Stimulated activated CD4-positive, alpha-beta T cell treated with anti-CD3 and anti-CD28 coated beads, Interleukin-12 subunit alpha, Interleukin-12 subunit beta, amount 100 ng/mL, for 4 hours (primary cell): Measurements from ENCODE around the gene DDIAS.
"Not testable (repeated sequence)": the region's sequence is repeated elsewhere in the genome, so short reads cannot be mapped to it uniquely, and the experiment has no call there.

Experiments
- DNase-seq: peaks from one replicate; pipeline ENCODE4 v3.0.0-alpha.2; 2020

DDIAS gene

GRCh38 chr11:82927264-82927880, 25.8 kb downstream of the DDIAS start:
- no peak for DNase-seq

DNA sequence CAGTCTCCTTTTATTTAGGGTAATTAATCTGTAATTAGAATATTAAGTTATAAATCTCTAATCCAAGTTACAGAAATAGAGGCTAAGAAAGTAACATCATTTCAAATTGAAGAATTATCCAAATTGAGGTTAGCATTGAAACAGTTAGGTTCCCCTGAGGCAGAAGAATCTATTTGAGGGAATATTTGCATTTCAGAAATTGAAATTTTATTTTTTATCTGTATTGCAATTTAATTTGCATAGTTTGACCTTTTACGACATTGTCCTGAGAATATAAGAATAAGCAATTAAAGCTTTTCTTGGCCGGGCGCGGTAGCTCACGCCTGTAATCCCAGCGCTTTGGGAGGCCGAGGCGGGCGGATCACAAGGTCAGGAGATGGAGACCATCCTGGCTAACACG, 27.6 kb downstream of the DDIAS start:
- no peak for DNase-seq

DNA sequence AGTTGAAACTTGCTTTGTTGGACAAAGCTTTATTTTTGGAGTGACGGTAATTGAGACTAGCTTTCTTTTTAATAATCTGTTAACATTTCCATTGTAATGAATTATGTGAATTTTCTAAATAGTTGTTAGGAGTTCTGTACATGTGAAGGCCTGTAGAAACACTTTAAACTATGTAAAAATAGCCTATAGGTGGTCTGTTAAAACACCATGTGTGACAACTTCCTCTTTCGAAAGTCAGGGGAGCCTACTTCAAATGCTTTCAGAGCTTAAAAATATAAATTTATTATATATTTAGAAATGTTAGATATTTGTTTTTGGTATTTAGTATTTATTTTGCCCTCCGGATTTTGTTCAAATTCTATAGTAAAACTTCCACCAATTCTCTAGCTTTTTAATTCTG, 28.7 kb downstream of the DDIAS start:
- DNase-seq = no peak

- DNase-seq = no peak
Observed at GRCh38 chr11:82930734-82931133, 29.2 kb downstream of the DDIAS start.

DNA sequence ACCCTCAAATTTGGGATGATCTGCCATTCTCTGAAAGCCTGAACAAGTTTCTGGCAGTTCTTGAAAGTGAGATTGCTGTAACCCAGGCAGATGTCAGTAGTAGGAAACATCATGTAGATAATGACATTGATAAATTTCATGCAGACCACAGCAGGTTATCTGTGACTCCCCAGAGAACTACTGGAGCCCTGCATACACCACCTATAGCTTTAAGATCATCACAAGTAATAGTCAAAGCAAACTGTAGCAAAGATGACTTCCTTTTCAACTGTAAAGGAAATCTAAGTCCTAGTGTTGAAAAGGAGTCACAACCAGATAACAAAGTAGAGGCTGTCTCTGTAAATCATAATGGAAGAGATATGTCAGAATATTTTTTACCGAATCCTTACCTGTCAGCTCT, 31.0 kb downstream of the DDIAS start:
- no peak for DNase-seq

DNA sequence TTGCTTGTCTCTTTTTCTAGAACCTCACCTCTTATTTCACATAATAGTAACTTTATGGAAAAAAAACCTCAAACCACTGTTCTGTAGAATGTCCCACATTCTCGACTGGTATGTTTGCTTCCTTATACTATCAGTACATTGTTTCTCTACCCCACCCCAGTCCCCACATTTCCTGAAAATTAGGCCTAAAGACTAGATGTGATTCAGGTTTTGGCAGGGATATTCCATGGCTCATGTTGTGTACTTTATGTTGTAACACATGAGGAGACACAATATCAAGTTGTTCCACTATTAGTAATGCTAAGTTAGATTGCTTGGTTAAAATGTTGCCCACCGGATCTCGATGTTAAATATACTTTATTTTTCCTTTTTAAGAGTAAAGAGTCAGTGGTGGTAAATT, 34.7 kb downstream of the DDIAS start:
- DNase-seq = no peak

- no peak for DNase-seq
Observed at GRCh38 chr11:82937554-82937953, 36.0 kb downstream of the DDIAS start.

DNA sequence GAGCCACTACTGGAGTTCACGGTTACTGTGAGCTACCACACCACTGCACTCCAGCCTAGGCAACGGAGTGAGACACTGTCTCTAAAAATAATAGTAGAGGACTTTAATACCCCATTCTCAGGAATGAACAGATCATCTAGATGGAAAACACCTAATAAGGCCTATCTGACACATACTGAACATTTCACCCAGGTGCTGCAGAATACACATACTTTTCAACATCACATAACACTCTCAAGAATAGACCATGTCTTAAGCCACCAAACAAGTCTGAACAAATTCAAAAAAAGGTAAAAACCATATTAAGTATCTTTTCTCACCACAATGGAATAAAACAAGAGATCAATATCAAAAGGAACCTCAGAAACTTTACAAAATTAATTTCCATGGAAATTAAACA, 37.9 kb downstream of the DDIAS start:
- no peak for DNase-seq

DNA sequence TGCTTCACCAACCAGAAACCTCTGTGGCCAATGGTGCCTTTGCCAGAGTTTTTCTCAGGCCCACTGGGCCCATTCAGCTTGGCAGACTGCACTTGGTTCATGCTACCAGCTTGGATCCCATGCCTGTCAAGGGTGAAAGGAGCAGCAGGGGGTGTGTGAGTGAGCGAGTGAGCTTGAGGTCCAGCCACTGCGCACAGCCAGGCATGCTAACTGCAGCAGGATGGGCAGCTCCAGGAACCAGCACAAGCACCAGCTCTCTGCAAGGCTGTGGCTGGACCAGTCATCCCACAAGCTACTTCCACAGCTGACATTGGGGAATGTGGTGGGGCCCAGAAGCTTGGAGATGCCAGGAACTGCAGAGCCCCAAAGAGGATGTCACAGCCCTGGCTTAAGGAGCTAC, 40.8 kb downstream of the DDIAS start:
- DNase-seq = no peak

DNA sequence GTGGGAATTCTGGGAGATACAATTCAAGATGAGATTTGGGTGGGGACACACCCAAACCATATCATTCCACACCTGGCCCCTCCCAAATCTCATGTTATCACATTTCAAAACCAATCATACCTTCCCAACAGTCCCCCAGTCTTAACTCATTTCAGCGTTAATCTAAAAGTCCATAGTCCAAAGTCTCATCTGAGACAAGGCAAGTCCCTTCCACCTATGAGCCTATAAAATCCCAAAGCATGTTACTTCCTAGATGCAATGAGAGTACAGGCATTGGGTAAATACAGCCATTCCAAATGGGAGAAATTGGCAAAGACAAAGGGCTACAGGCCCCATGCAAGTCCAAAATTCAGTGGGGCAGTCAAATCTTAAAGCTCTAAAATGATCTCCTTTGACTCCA, 41.9 kb downstream of the DDIAS start:
- not testable (repeated sequence) for DNase-seq

DNA sequence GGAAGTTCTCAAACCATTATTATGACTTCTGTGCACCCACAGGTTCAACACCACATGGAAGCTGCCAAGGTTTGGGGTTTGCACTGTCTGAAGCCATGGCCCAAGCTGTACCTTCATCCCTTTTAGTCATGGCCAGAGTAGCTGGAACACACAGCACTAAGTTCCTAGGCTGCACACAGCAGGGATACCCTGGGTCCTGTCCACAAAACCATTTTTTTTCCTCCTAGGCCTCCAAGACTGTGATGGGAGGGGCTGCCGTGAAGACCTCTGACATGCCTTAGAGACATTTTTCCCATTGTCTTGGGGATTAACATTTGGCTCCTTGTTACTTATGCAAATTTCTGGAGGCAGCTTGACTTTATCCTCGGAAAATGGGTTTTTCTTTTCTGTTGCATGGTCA, 42.7 kb downstream of the DDIAS start:
- no peak for DNase-seq

- DNase-seq = not testable (repeated sequence)
Observed at GRCh38 chr11:82945041-82945440, 43.5 kb downstream of the DDIAS start.

DNA sequence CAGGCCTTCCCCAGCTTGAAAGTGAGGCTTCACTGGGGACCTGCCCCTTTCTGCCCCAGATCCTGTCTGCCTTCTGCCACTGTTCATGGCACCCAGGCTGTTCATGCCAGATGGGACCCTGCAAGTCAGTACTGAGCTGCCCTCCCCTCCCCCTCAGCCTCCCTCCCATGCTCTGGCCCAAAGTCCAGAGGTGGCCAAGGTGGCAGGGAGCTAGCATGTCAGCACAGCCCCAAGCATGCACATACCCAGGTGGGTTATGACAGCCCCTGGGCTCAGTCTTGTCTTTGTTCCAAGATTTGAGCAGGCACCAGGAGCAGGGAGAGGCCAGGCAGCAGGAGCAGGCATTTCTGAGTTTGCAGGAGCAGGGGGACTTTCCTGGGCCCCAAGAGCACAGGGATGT, 44.1 kb downstream of the DDIAS start:
- no peak for DNase-seq

GRCh38 chr11:82949352-82949751, 47.8 kb downstream of the DDIAS start:
- DNase-seq = no peak

DNA sequence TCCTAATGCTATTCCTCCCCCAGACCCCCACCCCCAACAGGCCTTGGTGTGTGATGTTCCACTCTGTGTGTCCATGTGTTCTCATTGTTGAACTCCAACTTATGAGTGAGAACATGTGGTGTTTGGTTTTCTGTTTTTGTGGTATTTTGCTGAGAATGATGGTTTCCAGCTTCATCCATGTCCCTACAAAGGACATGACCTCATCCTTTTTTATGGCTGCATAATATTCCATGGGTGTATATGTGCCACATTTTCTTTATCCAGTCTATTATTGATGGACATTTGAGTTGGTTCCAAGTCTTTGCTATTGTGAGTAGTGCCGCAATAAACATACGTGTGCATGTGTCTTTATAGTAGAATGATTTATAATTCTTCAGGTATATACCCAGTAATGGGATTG, 49.0 kb downstream of the DDIAS start:
- not testable (repeated sequence) for DNase-seq

DNA sequence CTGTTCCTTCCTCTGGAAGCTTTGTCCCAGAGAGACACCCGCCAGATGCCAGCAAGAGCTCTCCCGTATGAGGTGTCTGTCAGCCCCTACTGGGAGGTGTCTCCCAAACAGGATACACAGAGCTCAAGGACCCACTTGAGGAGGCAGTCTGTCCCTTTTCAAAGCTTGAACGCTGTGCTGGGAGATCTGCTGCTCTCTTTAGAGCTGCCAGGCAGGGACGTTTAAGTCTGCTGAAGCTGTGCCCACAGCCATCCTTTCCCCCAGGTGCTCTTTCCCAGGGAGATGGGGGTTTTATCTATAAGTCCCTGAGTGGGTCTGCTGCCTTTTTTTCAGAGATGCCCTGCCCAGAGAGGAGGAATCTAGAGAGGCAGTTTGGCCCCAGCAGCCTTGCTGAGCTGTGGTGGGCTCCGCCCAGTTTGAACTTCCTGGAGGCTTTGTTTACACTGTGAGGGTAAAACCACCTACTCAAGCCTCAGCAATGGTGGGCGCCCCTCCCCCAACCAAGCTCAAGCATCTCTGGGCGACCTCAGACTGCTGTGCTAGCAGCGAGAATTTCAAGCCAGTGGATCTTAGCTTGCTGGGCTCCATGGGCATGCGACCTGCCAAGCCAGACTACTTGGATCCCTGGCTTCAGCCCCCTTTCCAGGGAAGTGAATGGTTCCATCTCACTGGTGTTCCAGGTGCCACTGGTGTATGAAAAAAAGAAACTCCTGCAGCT, 54.4 kb downstream of the DDIAS start:
- peak; percentile 30 for DNase-seq

DNA sequence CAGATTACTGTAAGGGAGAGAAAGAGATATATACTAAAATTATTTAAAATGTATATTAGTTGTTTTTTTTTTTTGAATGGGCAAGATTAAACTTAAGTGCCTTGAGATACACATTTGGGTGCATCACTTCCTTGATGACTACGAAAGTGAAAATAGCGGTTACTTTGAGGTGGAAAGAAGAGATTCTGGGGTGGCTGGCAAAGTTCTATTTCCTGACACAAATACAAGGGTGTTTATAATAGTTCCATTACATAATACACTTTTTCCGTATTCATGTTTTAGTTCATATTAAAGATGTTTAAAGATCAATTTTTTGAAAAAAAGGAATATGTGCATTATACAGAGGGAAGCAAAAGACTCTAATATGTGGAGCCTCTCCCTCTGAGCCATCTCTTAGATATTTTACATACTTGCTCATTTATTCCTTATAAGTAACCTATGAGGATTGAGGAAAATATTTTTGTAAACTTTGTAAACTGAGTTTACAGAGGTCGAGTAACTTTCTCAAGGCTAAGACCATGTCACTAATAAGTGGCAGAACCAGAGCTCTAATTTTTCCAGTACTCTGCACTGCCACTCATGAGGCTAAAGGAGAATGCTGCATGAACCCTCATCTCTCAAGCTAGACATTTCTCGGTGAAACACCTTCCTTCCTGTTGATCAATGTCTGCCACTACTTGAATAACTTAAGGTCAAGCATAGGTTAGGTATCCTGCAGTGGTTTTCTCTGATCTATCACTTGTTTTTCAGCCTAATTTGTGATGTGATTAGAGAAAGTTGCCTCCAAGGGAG, 58.6 kb downstream of the DDIAS start:
- DNase-seq = no peak

- DNase-seq = no peak
Observed at GRCh38 chr11:82960779-82961143, 59.2 kb downstream of the DDIAS start.

DNA sequence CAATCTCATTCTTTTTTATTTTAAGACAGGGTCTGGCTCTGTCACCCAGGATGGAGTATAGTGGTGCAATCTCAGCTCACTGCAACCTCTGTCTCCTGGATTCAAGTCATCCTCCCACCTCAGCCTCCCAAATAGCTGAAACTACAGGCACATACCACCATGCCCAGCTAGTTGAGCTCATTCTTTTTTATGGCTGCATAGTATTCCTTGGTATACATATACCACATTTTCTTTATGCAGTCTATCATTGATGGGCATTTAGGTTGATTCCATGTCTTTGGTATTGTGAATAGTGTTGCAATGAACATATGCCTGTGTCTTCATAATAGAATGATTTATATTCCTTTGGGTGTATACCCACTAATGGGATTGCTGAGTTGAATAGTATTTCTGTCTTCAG, 60.5 kb downstream of the DDIAS start:
- DNase-seq = not testable (repeated sequence)

- DNase-seq = no peak
Observed at GRCh38 chr11:82967381-82967780, 65.8 kb downstream of the DDIAS start.

- no peak for DNase-seq
Observed at GRCh38 chr11:82969811-82970210, 68.3 kb downstream of the DDIAS start.

GRCh38 chr11:82970507-82971083, 69.1 kb downstream of the DDIAS start:
- DNase-seq = not testable (repeated sequence)

DNA sequence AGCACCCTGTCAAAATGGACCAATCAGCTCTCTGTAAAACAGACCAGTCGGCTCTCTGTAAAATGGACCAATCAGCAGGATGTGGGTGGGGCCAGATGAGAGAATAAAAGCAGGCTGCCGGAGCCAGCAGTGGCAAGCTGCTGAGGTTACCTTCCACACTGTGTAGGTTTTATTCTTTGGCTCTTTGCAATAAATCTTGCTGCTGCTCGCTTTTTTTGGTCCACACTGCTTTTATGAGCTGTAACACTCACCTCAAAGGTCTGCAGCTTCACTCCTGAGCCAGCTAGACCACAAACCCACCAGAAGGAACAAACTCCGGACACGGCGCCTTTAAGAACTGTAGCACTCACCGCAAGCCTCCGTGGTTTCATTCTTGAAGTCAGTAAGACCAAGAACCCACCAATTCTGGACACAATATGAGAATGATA, 70.0 kb downstream of the DDIAS start:
- DNase-seq = not testable (repeated sequence)

DNA sequence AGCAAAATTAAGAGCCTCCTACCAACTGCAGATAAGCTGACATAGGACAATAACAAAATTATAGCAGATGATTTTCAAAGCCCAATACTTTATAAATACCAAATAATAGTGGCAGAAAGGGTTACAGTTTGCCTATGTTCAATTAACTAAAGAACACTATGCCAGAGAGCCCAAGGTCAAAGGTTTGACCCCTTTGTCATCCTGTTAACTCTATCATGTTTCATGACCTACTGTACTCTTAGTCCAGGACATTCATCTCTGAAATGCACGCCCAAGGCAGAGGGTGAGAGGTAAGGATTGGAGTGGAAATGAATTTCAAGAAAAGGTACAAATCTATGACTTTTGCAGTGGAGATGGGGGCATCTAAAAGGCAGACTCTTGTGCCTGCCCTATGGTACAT, 70.6 kb downstream of the DDIAS start:
- no peak for DNase-seq
